DMS53 treated with DMSO at 0.1 percent for 48 hours (cell line): ENCODE results near the gene GALNT5.
"Not testable (repeated sequence)": the region's sequence is repeated elsewhere in the genome, so short reads cannot be mapped to it uniquely, and the experiment has no call there.

Experiments used
- DNase-seq: peaks from one replicate; lab custom pipeline; 2025; ENCODE audit not compliant: unreplicated experiment; lab: John Stamatoyannopoulos, UW

Gene GALNT5

GRCh38 chr2:157326698-157327097 lies 69.2 kb downstream of the GALNT5 start:
- no peak for DNase-seq

GRCh38 chr2:157327200-157327599 lies 69.7 kb downstream of the GALNT5 start:
- DNase-seq, result no peak

- DNase-seq, result peak; percentile 70
These were observed 70.4 kb downstream of the GALNT5 start for GRCh38 chr2:157327621-157328500.

- peak; percentile 86 for DNase-seq
These were observed 72.0 kb downstream of the GALNT5 start for GRCh38 chr2:157329524-157329923.

- DNase-seq, result no peak
These were observed 76.0 kb downstream of the GALNT5 start for GRCh38 chr2:157333304-157334047.

GRCh38 chr2:157334335-157334734 lies 76.8 kb downstream of the GALNT5 start:
- no peak for DNase-seq

GRCh38 chr2:157334797-157335196 lies 77.3 kb downstream of the GALNT5 start:
- DNase-seq, result no peak

- DNase-seq, result peak; percentile 41
These were observed 78.9 kb downstream of the GALNT5 start for GRCh38 chr2:157336137-157337010.

- DNase-seq, result no peak
These were observed 80.5 kb downstream of the GALNT5 start for GRCh38 chr2:157337978-157338377.

- DNase-seq, result no peak
These were observed 82.6 kb downstream of the GALNT5 start for GRCh38 chr2:157339965-157340655.

GRCh38 chr2:157341381-157341780 lies 83.9 kb downstream of the GALNT5 start:
- DNase-seq, result not testable (repeated sequence)

GRCh38 chr2:157345647-157346389 lies 88.3 kb downstream of the GALNT5 start:
- DNase-seq, result no peak

GRCh38 chr2:157348291-157348921 lies 90.9 kb downstream of the GALNT5 start:
- no peak for DNase-seq

- DNase-seq, result no peak
These were observed 92.5 kb downstream of the GALNT5 start for GRCh38 chr2:157349949-157350515.

GRCh38 chr2:157355618-157356017 lies 98.1 kb downstream of the GALNT5 start:
- no peak for DNase-seq

- no peak for DNase-seq
These were observed 102.1 kb downstream of the GALNT5 start for GRCh38 chr2:157359628-157360027.

- DNase-seq, result no peak
These were observed 104.0 kb downstream of the GALNT5 start for GRCh38 chr2:157361526-157361925.

GRCh38 chr2:157362627-157363026 lies 105.1 kb downstream of the GALNT5 start:
- DNase-seq, result no peak

GRCh38 chr2:157363612-157364101 lies 106.2 kb downstream of the GALNT5 start:
- DNase-seq, result no peak
